ENCODE data around the gene EXOC4. TPM values are rescaled to one million over a fixed set of nuclear protein-coding genes. Genes with fewer than 3 reads are reported as not detected.

Gene EXOC4
- polyA plus RNA-seq, 1 experiment: 45.9 TPM

DNA sequence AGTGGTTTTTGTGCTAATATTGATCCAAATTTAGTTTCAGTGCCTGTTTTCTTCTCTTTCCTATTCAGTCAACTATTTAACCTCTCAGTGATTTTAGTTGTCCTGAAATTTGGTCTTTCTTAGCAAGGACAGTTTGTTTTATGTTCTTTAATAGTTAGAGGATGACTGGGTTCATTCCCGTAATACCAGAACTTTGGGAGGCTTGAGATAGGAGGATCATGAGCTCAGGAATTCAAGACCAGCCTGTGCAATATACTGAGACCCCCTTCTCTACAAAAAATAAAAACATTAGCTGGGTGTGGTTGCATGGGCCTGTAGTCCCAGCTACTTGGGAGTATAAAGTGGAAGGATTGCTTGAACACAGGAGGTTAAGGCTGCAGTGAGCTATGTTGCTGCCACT is 148.3 kb downstream of the EXOC4 start:
- peak; percentile 9 for DNase-seq (ENCODE audit: low read depth)
- TF ChIP-seq, protein P1, sequence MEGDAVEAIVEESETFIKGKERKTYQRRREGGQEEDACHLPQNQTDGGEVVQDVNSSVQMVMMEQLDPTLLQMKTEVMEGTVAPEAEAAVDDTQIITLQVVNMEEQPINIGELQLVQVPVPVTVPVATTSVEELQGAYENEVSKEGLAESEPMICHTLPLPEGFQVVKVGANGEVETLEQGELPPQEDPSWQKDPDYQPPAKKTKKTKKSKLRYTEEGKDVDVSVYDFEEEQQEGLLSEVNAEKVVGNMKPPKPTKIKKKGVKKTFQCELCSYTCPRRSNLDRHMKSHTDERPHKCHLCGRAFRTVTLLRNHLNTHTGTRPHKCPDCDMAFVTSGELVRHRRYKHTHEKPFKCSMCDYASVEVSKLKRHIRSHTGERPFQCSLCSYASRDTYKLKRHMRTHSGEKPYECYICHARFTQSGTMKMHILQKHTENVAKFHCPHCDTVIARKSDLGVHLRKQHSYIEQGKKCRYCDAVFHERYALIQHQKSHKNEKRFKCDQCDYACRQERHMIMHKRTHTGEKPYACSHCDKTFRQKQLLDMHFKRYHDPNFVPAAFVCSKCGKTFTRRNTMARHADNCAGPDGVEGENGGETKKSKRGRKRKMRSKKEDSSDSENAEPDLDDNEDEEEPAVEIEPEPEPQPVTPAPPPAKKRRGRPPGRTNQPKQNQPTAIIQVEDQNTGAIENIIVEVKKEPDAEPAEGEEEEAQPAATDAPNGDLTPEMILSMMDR (IDR thresholded peaks at IDR 0.05; ENCODE audit: insufficient read depth, low read depth, low read length): no peak
- Histone ChIP-seq H3K36me3 (ENCODE audit: control insufficient read depth, insufficient read depth, low read length) (no peaks in the 10 kb centered on the region), H3K4me3 (ENCODE audit: low read depth, low read length) (no peak overlapping the region), H3K27me3 (ENCODE audit: control insufficient read depth, insufficient read depth, low read length) (no peaks in the 10 kb centered on the region)
- ChIA-PET CTCF (interaction anchor here (1.4 kb wide), 1 partner anchor 9 kb away, joined by 4 read pairs; no protein-coding TSS in a partner anchor), POLR2A (no interaction called here)

DNA sequence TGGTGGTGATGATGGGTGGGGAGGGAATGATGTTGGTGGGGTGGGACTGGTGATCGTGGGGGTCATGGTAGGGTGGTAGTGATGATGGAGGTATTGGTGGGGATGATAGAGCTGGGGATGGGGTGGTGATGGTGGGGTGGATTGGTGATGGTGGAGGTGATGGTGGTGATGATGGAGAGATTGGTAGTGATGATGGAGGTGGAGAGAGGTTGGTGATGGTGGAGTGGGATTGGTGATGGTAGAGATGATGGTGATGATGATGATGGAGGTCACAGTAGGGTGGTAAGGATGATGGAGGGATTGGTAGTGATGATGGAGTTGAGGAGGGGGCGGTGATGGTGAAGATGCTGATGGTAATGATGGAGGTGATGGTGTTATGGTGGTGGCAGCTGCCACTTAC is 155.3 kb downstream of the EXOC4 start:
- no peaks in the 10 kb centered on the region for H3K27me3 ChIP-seq (ENCODE audit: control insufficient read depth, insufficient read depth, low read length)
- no peaks in the 10 kb centered on the region for H3K36me3 ChIP-seq (ENCODE audit: control insufficient read depth, insufficient read depth, low read length)
- ChIA-PET CTCF (interaction anchor here (1.3 kb wide), 1 partner anchor 26 kb away, joined by 4 read pairs; no protein-coding TSS in a partner anchor), POLR2A (no interaction called here)
- TF ChIP-seq, protein P1 (IDR thresholded peaks at IDR 0.05; ENCODE audit: insufficient read depth, low read depth, low read length): no peak
- H3K4me3 ChIP-seq (ENCODE audit: low read depth, low read length): no peak overlapping the region
- DNase-seq (ENCODE audit: low read depth): no peak

DNA sequence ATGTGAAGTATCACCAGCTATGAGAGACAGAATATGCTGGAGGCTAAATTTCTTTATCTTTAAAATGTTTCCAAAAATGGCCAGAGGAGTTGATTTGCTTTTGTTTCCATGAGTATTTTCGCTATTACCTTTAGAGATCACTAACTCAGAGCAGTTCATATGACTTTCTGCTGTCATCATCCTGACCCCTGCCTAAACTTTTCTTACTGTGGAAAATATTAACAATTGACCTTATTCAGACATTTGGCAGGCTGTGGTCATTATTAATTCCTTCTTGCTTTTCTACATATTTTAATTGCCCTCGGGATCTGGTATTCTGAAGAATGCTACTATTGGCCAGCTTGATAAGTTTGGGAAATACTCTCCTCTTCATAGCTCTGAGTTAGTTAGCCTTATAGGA is 156.5 kb downstream of the EXOC4 start:
- Histone ChIP-seq H3K36me3 (ENCODE audit: control insufficient read depth, insufficient read depth, low read length) (no peaks in the 10 kb centered on the region), H3K27me3 (ENCODE audit: control insufficient read depth, insufficient read depth, low read length) (no peaks in the 10 kb centered on the region), H3K4me3 (ENCODE audit: low read depth, low read length) (no peak overlapping the region)
- TF ChIP-seq, protein P1 (IDR thresholded peaks at IDR 0.05; ENCODE audit: insufficient read depth, low read depth, low read length): no peak
- POLR2A ChIA-PET: no interaction called here
- DNase-seq (ENCODE audit: low read depth): no peak
- CTCF ChIA-PET: interaction anchor here (0.7 to 1.6 kb wide), 4 partner anchors 8 to 65 kb away, joined by 3 to 4 read pairs (median 4); no protein-coding TSS in a partner anchor

DNA sequence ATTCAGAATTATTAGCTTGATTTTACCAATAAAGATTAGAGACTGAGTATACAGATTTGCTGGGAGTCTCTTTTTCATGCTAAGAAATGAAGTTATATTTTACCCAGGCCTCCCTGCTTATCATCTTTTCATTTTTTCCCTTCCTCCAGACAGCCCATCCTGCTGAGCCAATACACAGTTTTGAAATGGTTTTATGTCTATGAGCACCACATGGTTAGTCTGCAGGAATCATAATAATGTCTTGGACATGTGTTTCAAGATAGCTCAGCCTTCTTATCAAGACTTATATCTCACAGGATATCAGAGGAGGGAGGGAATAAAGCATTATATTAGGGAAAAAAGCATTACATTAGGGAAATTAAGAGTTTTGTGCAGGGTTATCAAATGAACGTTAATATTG is 157.1 kb downstream of the EXOC4 start:
- TF ChIP-seq, protein P1 (IDR thresholded peaks at IDR 0.05; ENCODE audit: insufficient read depth, low read depth, low read length): no peak
- no peak for DNase-seq (ENCODE audit: low read depth)
- H3K36me3 ChIP-seq (ENCODE audit: control insufficient read depth, insufficient read depth, low read length): no peaks in the 10 kb centered on the region
- CTCF ChIA-PET: interaction anchor here (0.6 to 1.6 kb wide), 4 partner anchors 8 to 683 kb away, joined by 3 to 4 read pairs (median 4); no protein-coding TSS in a partner anchor
- no peaks in the 10 kb centered on the region for H3K27me3 ChIP-seq (ENCODE audit: control insufficient read depth, insufficient read depth, low read length)
- POLR2A ChIA-PET: no interaction called here
- H3K4me3 ChIP-seq (ENCODE audit: low read depth, low read length): no peak overlapping the region

DNA sequence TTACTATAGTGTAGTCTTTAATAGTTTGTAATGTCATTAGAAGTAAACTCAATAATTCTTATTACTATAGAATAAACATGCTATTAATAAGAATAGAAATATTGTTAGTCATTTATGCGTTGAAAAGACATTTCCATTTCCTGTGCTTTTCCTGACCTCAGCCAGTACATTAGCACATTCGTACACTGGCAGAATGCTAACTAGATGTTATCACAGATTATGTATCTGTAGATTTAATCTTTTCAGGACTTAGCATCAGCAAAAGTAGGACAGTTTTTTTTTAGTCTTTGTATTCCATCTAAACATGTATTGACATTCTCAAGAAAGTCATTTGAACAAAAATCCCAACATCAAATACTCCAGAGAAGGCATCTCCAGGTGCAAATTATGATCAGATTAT is 158.5 kb downstream of the EXOC4 start:
- ChIA-PET POLR2A (no interaction called here), CTCF (no interaction called here)
- DNase-seq (ENCODE audit: low read depth): no peak
- TF ChIP-seq, protein P1 (IDR thresholded peaks at IDR 0.05; ENCODE audit: insufficient read depth, low read depth, low read length): no peak
- H3K36me3 ChIP-seq (ENCODE audit: control insufficient read depth, insufficient read depth, low read length): no peaks in the 10 kb centered on the region
- no peaks in the 10 kb centered on the region for H3K27me3 ChIP-seq (ENCODE audit: control insufficient read depth, insufficient read depth, low read length)
- no peak overlapping the region for H3K4me3 ChIP-seq (ENCODE audit: low read depth, low read length)
